Kidney (tissue), 14 donors: ENCODE data around the gene TTYH1. TPM values are rescaled to one million over a fixed set of nuclear protein-coding genes. Genes with fewer than 3 reads are reported as not detected.

Source experiments
- DNase-seq, 5 donors: peaks; one replicate each; pipeline ENCODE4 v3.0.0-alpha.2; 2013 to 2020
- FAIRE-seq: peaks from 2 replicates; lab custom pipeline; 2012; peaks lifted over from hg19 to GRCh38; lab: Jason Lieb, UNC
- H3K27ac ChIP-seq, 2 donors: one replicate each; pipeline ENCODE4 v1.7.0; 2013; ENCODE audit warnings: low read depth in 2 of 2, low read length in 2 of 2, inconsistent platforms in 1 of 2
- H3K27me3 ChIP-seq: one replicate; pipeline ENCODE4 v1.7.1; 2013; ENCODE audit warnings: low read length, inconsistent platforms; ENCODE audit not compliant: control insufficient read depth, insufficient read depth
- H3K36me3 ChIP-seq, 3 donors: one replicate each; pipeline versions ENCODE4 v1.7.0 to v1.7.1; 2013; ENCODE audit warnings: low read length in 3 of 3, control low read depth in 1 of 3, inconsistent platforms in 1 of 3; ENCODE audit not compliant: insufficient read depth in 3 of 3, control insufficient read depth in 2 of 3
- H3K4me1 ChIP-seq, 3 donors: one replicate each; pipeline versions ENCODE4 v1.7.0 to v1.7.1; 2013; ENCODE audit warnings: low read length in 3 of 3, inconsistent platforms in 1 of 3, low read depth in 1 of 3; ENCODE audit not compliant: control insufficient read depth in 2 of 3, insufficient read depth in 2 of 3
- H3K4me3 ChIP-seq, 3 donors: one replicate each; pipeline versions ENCODE4 v1.7.0 to v1.8.1; 2013; ENCODE audit warnings: low read length in 3 of 3, control low read depth in 1 of 3, inconsistent platforms in 1 of 3
- H3K9ac ChIP-seq, 3 donors: one replicate each; pipeline versions ENCODE4 v1.7.0 to v1.7.1; 2013; ENCODE audit warnings: low read length in 3 of 3, control low read depth in 1 of 3, inconsistent platforms in 1 of 3
- H3K9me3 ChIP-seq, 3 donors: one replicate each; pipeline versions ENCODE4 v1.7.0 to v1.7.1; 2013; ENCODE audit warnings: low read length in 3 of 3, control low read depth in 1 of 3, inconsistent platforms in 1 of 3; ENCODE audit not compliant: control insufficient read depth in 2 of 3, insufficient read depth in 1 of 3
- intact Hi-C: fragments of 100-400 bp; cut with DNase I; formaldehyde crosslinking; loops from one replicate; pipeline ENCODE4 v1.11.1; 2022
- polyA plus RNA-seq: library from polyadenylated mRNA; stranded (reverse); fragments of 350-450 nt; fragmentation: Illumina TruSeq; extraction: RNeasy Lipid Tissue Mini Kit (QIAGEN cat#74804); gene quantifications from one replicate; pipeline ENCODE4 v1.2.3, GENCODE V29; 2014; ENCODE audit warnings: low read depth, low replicate concordance; ENCODE audit not compliant: insufficient read depth
- total RNA-seq: library from RNA; stranded (reverse); fragmentation: NEBNext Ultra II Directional; extraction: Animal tissue kit (Norgen Biotek cat#: 25700); gene quantifications from one replicate; pipeline ENCODE4 v1.2.1, GENCODE V29; 2021
- TF ChIP-seq, protein P1 (sequence below): IDR thresholded peaks from 3 replicates; pipeline ENCODE4 v1.5.1; 2012; ENCODE audit warnings: mild to moderate bottlenecking, moderate library complexity, borderline replicate concordance; ENCODE audit not compliant: insufficient read depth; ENCODE audit errors: extremely low read depth
- donor health status: control.
- donor health status: control.
- donor health status: control.
- donor health status: control.
- donor health status: control.
- donor health status: DM: yes; HTN: yes; CAD: no.
- donor health status: Normal renal cell carcinoma (clear cell type).

The TTYH1 gene
- total and polyA plus RNA-seq, 2 donors from 2014 or later = 1.5 to 1.9 TPM

GRCh38 chr19:54421169-54421516 is 5.9 kb downstream of the TTYH1 start:
- Histone ChIP-seq H3K4me1 (no peaks in the 10 kb centered on the region), H3K9ac (no peak overlapping the region), H3K27ac (no peak overlapping the region), H3K36me3 (no peaks in the 10 kb centered on the region), H3K9me3 (no peaks in the 10 kb centered on the region), H3K27me3 (peaks cover 6% of the 10 kb centered on the region), H3K4me3 (no peak overlapping the region)
- no peak for DNase-seq
- no peak for FAIRE-seq
- TF ChIP-seq, protein P1, sequence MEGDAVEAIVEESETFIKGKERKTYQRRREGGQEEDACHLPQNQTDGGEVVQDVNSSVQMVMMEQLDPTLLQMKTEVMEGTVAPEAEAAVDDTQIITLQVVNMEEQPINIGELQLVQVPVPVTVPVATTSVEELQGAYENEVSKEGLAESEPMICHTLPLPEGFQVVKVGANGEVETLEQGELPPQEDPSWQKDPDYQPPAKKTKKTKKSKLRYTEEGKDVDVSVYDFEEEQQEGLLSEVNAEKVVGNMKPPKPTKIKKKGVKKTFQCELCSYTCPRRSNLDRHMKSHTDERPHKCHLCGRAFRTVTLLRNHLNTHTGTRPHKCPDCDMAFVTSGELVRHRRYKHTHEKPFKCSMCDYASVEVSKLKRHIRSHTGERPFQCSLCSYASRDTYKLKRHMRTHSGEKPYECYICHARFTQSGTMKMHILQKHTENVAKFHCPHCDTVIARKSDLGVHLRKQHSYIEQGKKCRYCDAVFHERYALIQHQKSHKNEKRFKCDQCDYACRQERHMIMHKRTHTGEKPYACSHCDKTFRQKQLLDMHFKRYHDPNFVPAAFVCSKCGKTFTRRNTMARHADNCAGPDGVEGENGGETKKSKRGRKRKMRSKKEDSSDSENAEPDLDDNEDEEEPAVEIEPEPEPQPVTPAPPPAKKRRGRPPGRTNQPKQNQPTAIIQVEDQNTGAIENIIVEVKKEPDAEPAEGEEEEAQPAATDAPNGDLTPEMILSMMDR = no peak
- intact Hi-C loops = no loop called here

- TF ChIP-seq, protein P1 = no peak
- no peaks in the 10 kb centered on the region for H3K9me3 ChIP-seq
- H3K27ac ChIP-seq = no peak overlapping the region
- H3K9ac ChIP-seq = no peak overlapping the region
- no peak overlapping the region for H3K4me3 ChIP-seq
- intact Hi-C loops = no loop called here
- no peak for FAIRE-seq
- no peaks in the 10 kb centered on the region for H3K36me3 ChIP-seq
- H3K27me3 ChIP-seq = peaks cover 6% of the 10 kb centered on the region
- no peaks in the 10 kb centered on the region for H3K4me1 ChIP-seq
- DNase-seq = peak in 1 of 5 donors; percentile 50
These were observed 6.3 kb downstream of the TTYH1 start for GRCh38 chr19:54421521-54421920.

GRCh38 chr19:54422136-54422535 is 6.9 kb downstream of the TTYH1 start:
- FAIRE-seq (no peak), DNase-seq (peak in 1 of 5 donors; percentile 63)
- Histone ChIP-seq H3K9ac (no peak overlapping the region), H3K9me3 (no peaks in the 10 kb centered on the region), H3K27ac (no peak overlapping the region), H3K36me3 (no peaks in the 10 kb centered on the region), H3K4me1 (no peaks in the 10 kb centered on the region), H3K4me3 (no peak overlapping the region), H3K27me3 (peaks cover 2% of the 10 kb centered on the region)
- intact Hi-C loops = no loop called here
- TF ChIP-seq, protein P1 = no peak

DNA sequence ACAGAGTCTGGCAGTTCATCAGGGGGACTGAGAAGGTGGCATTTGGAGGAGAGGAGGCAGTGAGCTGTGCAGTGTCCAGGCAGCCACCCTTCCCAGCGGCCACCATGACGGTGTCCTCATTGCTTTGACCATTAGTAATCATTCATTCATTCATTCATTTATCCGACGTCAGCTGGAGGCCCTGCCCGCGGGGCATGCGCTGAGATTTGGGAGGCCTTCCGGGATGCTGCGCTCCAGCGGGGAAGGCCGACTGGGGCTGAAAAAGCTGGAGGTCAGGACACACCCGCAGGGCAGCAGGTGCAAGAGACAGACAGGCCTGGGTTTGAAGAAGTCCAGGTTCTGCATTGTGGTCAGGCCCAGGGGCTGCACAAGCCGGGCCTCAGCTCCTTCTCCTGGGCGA is 8.9 kb downstream of the TTYH1 start:
- Histone ChIP-seq H3K9me3 (no peaks in the 10 kb centered on the region), H3K36me3 (no peaks in the 10 kb centered on the region), H3K27me3 (no peaks in the 10 kb centered on the region), H3K4me3 (no peak overlapping the region), H3K27ac (no peak overlapping the region), H3K9ac (no peak overlapping the region), H3K4me1 (no peaks in the 10 kb centered on the region)
- intact Hi-C loops = no loop called here
- DNase-seq (no peak), FAIRE-seq (no peak)
- TF ChIP-seq, protein P1 = no peak
